LoVo (cell line): ENCODE measurements around the gene ATG16L2.
"Not testable (repeated sequence)": the region's sequence is repeated elsewhere in the genome, so short reads cannot be mapped to it uniquely, and the experiment has no call there.

Experiments
- DNase-seq: peaks from one replicate; pipeline ENCODE4 v3.0.0-alpha.2; 2016; ENCODE audit warnings: low spot score

The ATG16L2 gene

GRCh38 chr11:72779495-72780128 is 34.6 kb upstream of the ATG16L2 start:
- DNase-seq, result no peak

- DNase-seq, result no peak
Observed at GRCh38 chr11:72780296-72781062, 33.7 kb upstream of the ATG16L2 start.

- DNase-seq, result peak; percentile 23
Observed at GRCh38 chr11:72781063-72781312, 33.2 kb upstream of the ATG16L2 start.

GRCh38 chr11:72781313-72782080 is 32.7 kb upstream of the ATG16L2 start:
- no peak for DNase-seq

- no peak for DNase-seq
Observed at GRCh38 chr11:72782081-72782920, 31.9 kb upstream of the ATG16L2 start.

- DNase-seq, result no peak
Observed at GRCh38 chr11:72783144-72783905, 30.9 kb upstream of the ATG16L2 start.

GRCh38 chr11:72784662-72785061 is 29.5 kb upstream of the ATG16L2 start:
- DNase-seq, result no peak

- DNase-seq, result peak; percentile 47
Observed at GRCh38 chr11:72786305-72787215, 27.7 kb upstream of the ATG16L2 start.

- no peak for DNase-seq
Observed at GRCh38 chr11:72787216-72788104, 26.8 kb upstream of the ATG16L2 start.

GRCh38 chr11:72788241-72788640 is 26.0 kb upstream of the ATG16L2 start:
- no peak for DNase-seq

GRCh38 chr11:72789493-72790131 is 24.6 kb upstream of the ATG16L2 start:
- DNase-seq, result no peak

- not testable (repeated sequence) for DNase-seq
Observed at GRCh38 chr11:72791228-72791627, 23.0 kb upstream of the ATG16L2 start.

- no peak for DNase-seq
Observed at GRCh38 chr11:72792437-72793021, 21.7 kb upstream of the ATG16L2 start.

- DNase-seq, result no peak
Observed at GRCh38 chr11:72793076-72793424, 21.2 kb upstream of the ATG16L2 start.

- peak; percentile 95 for DNase-seq
Observed at GRCh38 chr11:72793425-72794367, 20.5 kb upstream of the ATG16L2 start, which contains the start of gene STARD10. TSS of gene STARD10 (minus strand) at chr11:72794047. CDS start at chr11:72781181, 12,866 bp downstream.

GRCh38 chr11:72798361-72798760 is 15.8 kb upstream of the ATG16L2 start:
- no peak for DNase-seq

- no peak for DNase-seq
Observed at GRCh38 chr11:72799441-72799840, 14.8 kb upstream of the ATG16L2 start.
